Breast epithelium (tissue), 3 donors: ENCODE results near the gene NAB1.

Experiments
- CTCF ChIP-seq, 3 donors: fragments of 450-650 bp; IDR thresholded peaks; one replicate each; pipeline ENCODE4 v1.5.1; 2016 to 2017; ENCODE audit warnings: antibody characterized with exemption in 3 of 3, mild to moderate bottlenecking in 3 of 3, moderate library complexity in 3 of 3
- POLR2A ChIP-seq: fragments of 450-650 bp; IDR thresholded peaks from one replicate; pipeline ENCODE4 v1.6.1; 2016; ENCODE audit warnings: antibody characterized with exemption, mild to moderate bottlenecking, moderate library complexity

GRCh38 chr2:190637281-190637734, 11.6 kb upstream of the NAB1 start:
- no peak for TF ChIP-seq POLR2A
- no peak for TF ChIP-seq CTCF (IDR thresholded peaks at IDR 0.05)
